H7 (cell line): ENCODE data around the gene KLC3. TPM values are rescaled to one million over a fixed set of nuclear protein-coding genes. Genes with fewer than 3 reads are reported as not detected.

Experiments
- DNase-seq: peaks from one replicate; pipeline ENCODE4 v3.0.0; 2012
- H3K27me3 ChIP-seq: 2 replicates; pipeline ENCODE4 v1.6.0; 2011; ENCODE audit warnings: mild to moderate bottlenecking, low read length; ENCODE audit not compliant: control insufficient read depth, insufficient read depth
- H3K36me3 ChIP-seq: replicated peaks from 2 replicates; pipeline ENCODE4 v1.5.1; 2011; ENCODE audit warnings: low read length; ENCODE audit not compliant: control insufficient read depth, insufficient read depth
- H3K4me3 ChIP-seq: 2 replicates; pipeline ENCODE4 v1.5.1; 2011; ENCODE audit warnings: low read depth, mild to moderate bottlenecking, control low read depth, low read length, moderate library complexity; ENCODE audit not compliant: insufficient read depth
- total RNA-seq: library from RNA; depleted of rRNA; stranded (reverse); fragments of >200 nt; shearing (Covaris generic); gene quantifications from 2 replicates; pipeline ENCODE4 v1.2.3, GENCODE V29; 2014

KLC3 gene
- total RNA-seq, 1 experiment from 2014 or later = 1.8 TPM

- Histone ChIP-seq H3K36me3 (peaks cover 43% of the 10 kb centered on the region), H3K4me3 (no peak overlapping the region), H3K27me3 (no peaks in the 10 kb centered on the region)
- DNase-seq = peak; percentile 39
These were observed 21.7 kb downstream of the KLC3 start for GRCh38 chr19:45362291-45362690.

DNA sequence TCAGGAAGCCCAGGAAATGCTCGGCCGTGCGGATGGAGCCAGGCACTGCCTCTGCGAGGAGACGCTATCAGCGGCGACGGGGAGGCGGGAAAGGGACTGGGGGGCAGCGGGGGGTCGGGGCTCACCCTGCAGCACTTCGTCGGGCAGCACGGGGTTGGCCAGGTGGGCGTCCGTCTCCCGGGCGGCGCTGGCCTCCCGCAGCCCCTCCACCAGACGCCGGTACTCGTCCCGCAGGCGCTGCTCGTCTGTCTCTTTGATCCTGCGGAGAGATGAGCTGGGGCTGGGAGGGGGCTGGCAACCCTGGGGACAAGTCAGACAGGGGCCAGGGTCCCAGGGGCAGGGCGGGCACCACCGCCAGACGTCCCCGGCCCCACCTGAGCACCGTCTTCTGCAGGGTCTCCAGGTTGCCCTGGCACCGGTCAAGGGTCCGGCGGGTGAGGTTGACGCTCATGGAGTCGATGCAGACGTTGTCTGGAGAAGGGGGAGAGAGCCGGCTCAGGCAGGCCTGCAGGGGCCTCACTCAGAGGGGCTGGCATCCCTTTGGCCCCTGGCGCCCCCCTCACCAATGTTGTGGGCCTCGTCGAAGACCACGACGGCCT is 23.4 kb downstream of the KLC3 start:
- Histone ChIP-seq H3K27me3 (no peaks in the 10 kb centered on the region), H3K36me3 (peaks cover 40% of the 10 kb centered on the region), H3K4me3 (no peak overlapping the region)
- peak; percentile 57 for DNase-seq

DNA sequence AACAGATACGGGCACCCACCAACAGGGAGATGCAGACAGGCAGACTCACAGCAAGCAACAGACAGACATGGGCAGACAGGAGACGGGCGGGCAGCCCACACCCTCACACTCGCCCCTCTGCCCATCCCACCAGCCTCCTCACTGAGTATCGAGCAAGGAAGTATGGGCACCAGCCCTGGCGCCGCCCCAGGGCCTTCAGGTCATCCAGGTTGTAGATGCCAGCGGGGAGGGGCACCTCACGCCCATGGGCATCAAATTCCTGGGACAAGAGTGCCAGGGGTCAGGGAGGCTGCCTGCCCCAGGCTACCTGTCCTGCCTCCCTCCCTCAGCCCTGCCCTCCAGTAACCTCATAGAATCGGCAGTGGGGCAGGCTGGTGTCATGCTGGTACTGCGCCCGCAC is 24.1 kb downstream of the KLC3 start:
- peaks cover 34% of the 10 kb centered on the region for H3K36me3 ChIP-seq
- no peaks in the 10 kb centered on the region for H3K27me3 ChIP-seq
- DNase-seq = peak; percentile 30
- no peak overlapping the region for H3K4me3 ChIP-seq

DNA sequence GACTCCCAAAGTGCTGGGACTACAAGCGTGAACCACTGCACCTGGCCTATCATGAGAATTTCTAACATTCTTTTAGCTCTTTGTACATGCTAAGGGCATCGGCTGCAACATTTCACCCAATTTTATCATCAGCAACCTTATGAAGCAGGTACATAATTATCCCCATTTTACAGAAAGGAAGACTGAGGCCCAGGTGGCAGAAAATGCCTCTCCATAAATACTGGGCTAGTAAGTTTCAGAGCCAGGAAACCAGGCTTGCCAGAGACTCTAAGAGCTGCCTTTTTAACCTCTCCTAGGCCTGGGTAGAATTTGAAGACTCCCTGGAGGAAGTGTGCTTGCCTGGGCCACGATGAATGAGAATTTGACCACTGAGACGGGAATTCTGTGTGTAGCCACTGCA is 27.6 kb downstream of the KLC3 start:
- DNase-seq = no peak
- no peaks in the 10 kb centered on the region for H3K27me3 ChIP-seq
- H3K4me3 ChIP-seq = no peak overlapping the region
- peaks cover 14% of the 10 kb centered on the region for H3K36me3 ChIP-seq

- Histone ChIP-seq H3K36me3 (peaks cover 13% of the 10 kb centered on the region), H3K27me3 (no peaks in the 10 kb centered on the region), H3K4me3 (no peak overlapping the region)
- DNase-seq = peak; percentile 68
These were observed 28.3 kb downstream of the KLC3 start for GRCh38 chr19:45368737-45369340.

DNA sequence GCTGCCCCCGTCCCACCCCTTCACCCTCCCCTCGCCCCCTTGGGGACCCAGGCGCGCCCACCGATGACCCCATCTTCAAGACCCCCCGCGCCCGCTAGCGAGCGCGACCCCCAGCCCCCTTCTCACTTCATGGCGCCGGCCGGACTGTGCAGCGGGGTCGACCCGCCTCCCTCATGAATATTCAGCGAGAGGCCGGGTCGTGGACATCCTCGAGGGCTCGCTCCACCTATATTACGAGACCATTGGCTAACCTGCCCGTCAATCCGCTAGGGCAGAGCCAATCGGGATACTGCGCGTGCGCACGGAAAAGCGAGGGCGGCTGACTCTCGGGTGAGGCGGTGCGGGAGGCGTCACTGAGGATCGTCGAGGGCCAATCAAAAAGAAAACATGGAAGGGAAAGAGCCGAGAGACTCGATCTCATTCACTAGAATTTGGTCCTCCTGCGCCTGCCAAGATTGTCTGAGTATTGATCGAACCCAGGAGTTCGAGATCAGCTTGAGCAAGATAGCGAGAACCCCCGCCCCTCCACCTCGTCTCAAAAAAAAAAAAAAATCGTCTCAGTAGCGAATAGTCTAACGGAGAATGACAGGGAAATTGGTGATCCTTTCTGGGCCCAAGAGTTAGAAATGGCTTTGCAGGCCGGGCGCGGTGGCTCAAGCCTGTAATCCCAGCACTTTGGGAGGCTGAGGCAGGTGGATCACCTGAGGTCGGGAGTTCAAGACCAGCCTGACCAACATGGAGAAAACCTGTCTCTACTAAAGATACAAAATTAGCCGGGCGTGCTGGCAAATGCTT is 30.1 kb downstream of the KLC3 start, which contains the start of gene ERCC2:
Gene ERCC2, minus strand, starts transcription at position 164 of the 795 bp plus-strand sequence. Its CDS starts 33 bp downstream, at position 131.
- no peaks in the 10 kb centered on the region for H3K27me3 ChIP-seq
- peaks cover 9% of the 10 kb centered on the region for H3K36me3 ChIP-seq
- DNase-seq = peak; percentile 100

DNA sequence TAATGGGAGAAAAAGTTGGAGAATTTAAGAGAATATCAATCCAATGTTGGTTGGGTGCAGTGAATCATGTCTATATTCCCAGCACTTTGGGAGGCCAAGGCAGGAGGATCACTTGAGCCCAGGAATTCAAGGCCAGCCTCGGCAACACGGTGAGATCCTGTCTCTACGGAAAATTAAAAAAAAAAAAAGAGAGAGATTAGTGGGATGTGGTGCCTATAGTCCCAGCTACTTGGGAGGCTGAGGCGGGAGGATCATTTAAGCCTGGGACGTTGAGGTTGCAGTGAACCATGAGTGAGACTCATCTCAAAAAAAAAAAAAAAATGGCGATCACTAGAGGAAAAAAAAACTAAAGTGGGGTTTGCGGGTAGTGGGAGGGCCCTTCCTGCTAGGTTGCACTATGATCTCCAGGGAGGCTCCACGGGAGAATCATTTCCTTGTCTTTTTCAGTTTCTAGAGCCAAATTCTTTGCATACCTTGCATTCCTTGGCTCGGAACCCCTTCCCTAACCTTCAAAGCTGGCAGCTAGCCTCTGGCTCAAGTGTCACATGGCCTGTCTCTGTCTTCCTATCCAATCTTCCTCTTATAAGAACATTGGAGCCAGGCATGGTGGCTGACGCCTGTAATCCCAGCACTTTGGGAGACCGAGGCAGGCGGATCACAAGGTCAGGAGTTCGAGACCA is 35.6 kb downstream of the KLC3 start:
- Histone ChIP-seq H3K4me3 (no peak overlapping the region), H3K27me3 (no peaks in the 10 kb centered on the region), H3K36me3 (no peaks in the 10 kb centered on the region)
- peak; percentile 76 for DNase-seq

More for the DNA sequence above, 30.1 kb downstream of the KLC3 start, which contains the start of gene ERCC2:
- H3K4me3 ChIP-seq = peak within 1 kb of the TSS; percentile 94

DNA sequence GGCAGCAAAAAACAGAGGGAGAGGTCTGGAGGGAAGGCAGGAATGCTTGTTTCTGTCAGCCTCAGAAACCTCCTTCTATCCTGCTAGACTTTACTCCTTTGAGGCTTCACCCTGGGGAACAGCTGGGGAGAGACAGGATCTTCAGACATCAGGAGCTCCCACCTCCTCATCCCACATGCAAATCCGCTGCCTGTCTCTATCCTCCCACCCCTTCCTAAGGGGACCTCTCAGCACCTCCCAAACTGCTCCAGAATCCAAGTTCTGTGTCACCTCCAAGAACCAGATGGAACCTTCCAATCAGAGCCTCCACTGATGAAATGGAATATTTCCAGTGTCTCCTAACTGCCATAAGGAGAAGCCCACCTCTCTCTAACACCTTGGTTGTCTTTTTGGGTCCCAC is 39.6 kb downstream of the KLC3 start:
- Histone ChIP-seq H3K36me3 (no peaks in the 10 kb centered on the region), H3K27me3 (peaks cover 5% of the 10 kb centered on the region), H3K4me3 (no peak overlapping the region)
- DNase-seq = peak; percentile 22

DNA sequence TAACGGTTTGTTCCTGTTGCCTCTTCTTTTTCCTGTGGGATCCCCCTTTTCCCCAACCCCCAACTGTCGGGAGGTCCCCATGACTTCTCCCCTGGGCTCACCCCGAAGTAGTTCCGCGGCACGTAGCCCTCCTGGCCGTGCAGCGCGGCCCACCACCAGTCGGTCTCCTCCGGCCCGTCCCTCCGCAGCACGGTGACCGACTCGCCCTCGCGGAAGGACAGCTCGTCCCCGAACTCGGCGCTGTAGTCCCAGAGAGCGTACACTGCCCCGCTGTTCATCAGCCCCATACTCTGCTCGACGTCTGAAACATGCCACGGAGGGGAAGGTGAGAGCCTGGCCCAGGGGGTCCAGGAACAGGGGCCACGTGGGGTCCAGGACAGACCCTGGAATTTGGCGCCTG is 41.9 kb downstream of the KLC3 start:
- H3K36me3 ChIP-seq = no peaks in the 10 kb centered on the region
- H3K27me3 ChIP-seq = peaks cover 18% of the 10 kb centered on the region
- peak; percentile 47 for DNase-seq
- H3K4me3 ChIP-seq = no peak overlapping the region

GRCh38 chr19:45385392-45386221 is 45.1 kb downstream of the KLC3 start:
- H3K36me3 ChIP-seq = no peaks in the 10 kb centered on the region
- peaks cover 18% of the 10 kb centered on the region for H3K27me3 ChIP-seq
- H3K4me3 ChIP-seq = peak overlapping the region; percentile 23
- DNase-seq = peak; percentile 80

GRCh38 chr19:45391346-45391745 is 50.8 kb downstream of the KLC3 start:
- Histone ChIP-seq H3K36me3 (no peaks in the 10 kb centered on the region), H3K27me3 (peaks cover 9% of the 10 kb centered on the region), H3K4me3 (no peak overlapping the region)
- DNase-seq = peak; percentile 80

DNA sequence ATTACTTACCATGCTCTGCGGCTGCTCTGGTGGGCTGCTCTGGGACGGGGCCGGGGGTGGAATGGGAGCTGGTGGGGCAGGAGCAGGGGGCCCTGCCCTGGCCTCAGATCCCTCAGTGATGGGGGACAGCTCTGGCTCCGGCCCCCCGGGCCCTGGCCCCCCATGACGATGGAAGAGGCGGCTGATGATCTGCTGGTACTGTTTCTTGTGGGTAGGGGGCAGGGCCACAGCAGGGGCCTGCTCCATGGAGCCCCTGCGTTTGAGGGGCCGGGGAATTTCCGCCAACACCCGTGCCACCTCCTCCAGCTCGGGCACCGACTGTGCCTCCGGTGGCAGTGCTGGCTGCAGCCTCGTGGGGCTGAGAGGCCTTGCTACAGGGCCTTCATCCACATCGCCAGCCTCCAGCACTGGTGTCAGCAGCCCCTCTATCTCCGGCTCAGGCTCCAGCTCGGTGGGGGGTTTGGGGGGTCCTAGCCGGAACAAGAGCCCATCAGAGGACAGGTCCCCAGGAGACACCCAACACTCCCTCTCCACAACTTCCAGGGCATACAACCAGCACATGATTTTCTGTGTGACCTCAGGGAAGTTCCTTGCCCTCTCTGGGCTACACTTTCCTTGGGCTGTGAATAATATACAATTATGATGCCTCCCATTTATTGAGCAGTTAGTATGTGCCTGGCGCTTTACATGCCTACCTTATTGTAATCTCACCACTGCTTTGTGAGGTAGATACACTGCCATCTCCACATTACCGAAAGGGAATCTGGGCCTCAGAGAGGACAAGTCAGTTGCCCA is 51.5 kb downstream of the KLC3 start:
- H3K4me3 ChIP-seq = no peak overlapping the region
- peak; percentile 35 for DNase-seq
- peaks cover 13% of the 10 kb centered on the region for H3K27me3 ChIP-seq
- H3K36me3 ChIP-seq = no peaks in the 10 kb centered on the region
